CD14-positive monocyte (primary cell): ENCODE measurements around the gene LAMC3. TPM values are rescaled to one million over a fixed set of nuclear protein-coding genes. Genes with fewer than 3 reads are reported as not detected.

Experiments used
- DNase-seq, 3 donors: peaks; one replicate each; pipeline ENCODE4 v3.0.0-alpha.2; 2011 to 2022
- H2AFZ ChIP-seq: 2 replicates; pipeline ENCODE4 v1.6.0; 2012; ENCODE audit warnings: mild to moderate bottlenecking, low read depth, low read length, inconsistent platforms; ENCODE audit not compliant: insufficient read depth, poor library complexity, severe bottlenecking
- H3K27ac ChIP-seq, 2 donors: 1 replicate in 1 of 2; 2 replicates in 1 of 2; pipeline ENCODE4 v1.5.1; 2012 to 2013; ENCODE audit warnings: low read length in 2 of 2, control low read depth in 1 of 2, inconsistent platforms in 1 of 2, low read depth in 1 of 2, mild to moderate bottlenecking in 1 of 2
- H3K27me3 ChIP-seq, 2 donors: one replicate each; pipeline versions ENCODE4 v1.6.0 to v1.6.1; 2011 to 2013; ENCODE audit warnings: low read length in 2 of 2; ENCODE audit not compliant: control insufficient read depth in 2 of 2, insufficient read depth in 2 of 2
- H3K36me3 ChIP-seq, 2 donors: replicated peaks in 1 of 2; 1 replicate in 1 of 2; 2 replicates in 1 of 2; pipeline versions ENCODE4 v1.5.1 to v1.6.1; 2012 to 2013; ENCODE audit warnings: low read length in 2 of 2, control low read depth in 1 of 2, inconsistent platforms in 1 of 2, mild to moderate bottlenecking in 1 of 2; ENCODE audit not compliant: insufficient read depth in 2 of 2, control insufficient read depth in 1 of 2
- H3K4me1 ChIP-seq, 2 donors: 1 replicate in 1 of 2; 2 replicates in 1 of 2; pipeline versions ENCODE4 v1.5.1 to v1.6.1; 2012 to 2013; ENCODE audit warnings: low read length in 2 of 2, control low read depth in 1 of 2, inconsistent platforms in 1 of 2, mild to moderate bottlenecking in 1 of 2, moderate library complexity in 1 of 2; ENCODE audit not compliant: insufficient read depth in 2 of 2, control insufficient read depth in 1 of 2
- H3K4me2 ChIP-seq: replicated peaks from 2 replicates; pipeline ENCODE3; 2012; ENCODE audit warnings: low read length, moderate library complexity, mild to moderate bottlenecking; ENCODE audit not compliant: poor library complexity, severe bottlenecking; ENCODE audit errors: extremely low read depth
- H3K4me3 ChIP-seq, 3 experiments: fragments of 200-600 bp in 1 of 3; sonication (generic) in 1 of 3; replicated peaks in 1 of 3; 1 replicate in 2 of 3; 2 replicates in 1 of 3; pipeline ENCODE4 v1.5.1; 2011 to 2013; ENCODE audit warnings: low read length in 3 of 3, mild to moderate bottlenecking in 3 of 3, control low read depth in 2 of 3, low read depth in 2 of 3, inconsistent platforms in 1 of 3, moderate library complexity in 1 of 3
- H3K79me2 ChIP-seq: 2 replicates; pipeline ENCODE4 v1.6.0; 2012; ENCODE audit warnings: mild to moderate bottlenecking, control low read depth, inconsistent platforms, low read length, moderate library complexity; ENCODE audit not compliant: insufficient read depth
- H3K9ac ChIP-seq: 2 replicates; pipeline ENCODE4 v1.6.0; 2017; ENCODE audit warnings: low read length, mild to moderate bottlenecking; ENCODE audit not compliant: insufficient read depth, poor library complexity, severe bottlenecking
- H3K9me3 ChIP-seq, 2 donors: replicated peaks in 1 of 2; 1 replicate in 1 of 2; 2 replicates in 1 of 2; pipeline versions ENCODE4 v1.5.1 to v1.6.1; 2012 to 2013; ENCODE audit warnings: low read length in 2 of 2, control low read depth in 1 of 2; ENCODE audit not compliant: control insufficient read depth in 1 of 2, insufficient read depth in 1 of 2
- H4K20me1 ChIP-seq: 2 replicates; pipeline ENCODE4 v1.6.0; 2012; ENCODE audit warnings: mild to moderate bottlenecking, low read length, control low read depth, moderate library complexity; ENCODE audit not compliant: insufficient read depth
- H3K27ac Mint-ChIP-seq, 7 donors: one replicate each; pipeline ENCODE4 v1.8.0; 2020; ENCODE audit warnings: mild to moderate bottlenecking in 7 of 7, mixed read lengths in 7 of 7, moderate library complexity in 6 of 7, inconsistent platforms in 2 of 7
- H3K27me3 Mint-ChIP-seq, 3 donors: one replicate each; pipeline ENCODE4 v1.8.0; 2021 to 2022; ENCODE audit warnings: low read depth in 3 of 3, mild to moderate bottlenecking in 3 of 3, mixed read lengths in 3 of 3, moderate library complexity in 3 of 3, inconsistent platforms in 1 of 3
- H3K36me3 Mint-ChIP-seq, 2 donors: one replicate each; pipeline ENCODE4 v1.8.0; 2020; ENCODE audit warnings: mixed read lengths in 2 of 2, inconsistent platforms in 1 of 2, mild to moderate bottlenecking in 1 of 2
- H3K4me1 Mint-ChIP-seq: one replicate; pipeline ENCODE4 v1.8.0; 2020; ENCODE audit warnings: mild to moderate bottlenecking, mixed read lengths
- H3K4me3 Mint-ChIP-seq, 2 donors: one replicate each; pipeline ENCODE4 v1.8.0; 2020; ENCODE audit warnings: mild to moderate bottlenecking in 2 of 2, mixed read lengths in 2 of 2, moderate library complexity in 1 of 2
- H3K9me3 Mint-ChIP-seq, 7 donors: one replicate each; pipeline ENCODE4 v1.8.0; 2020 to 2022; ENCODE audit warnings: mixed read lengths in 7 of 7, mild to moderate bottlenecking in 6 of 7, moderate library complexity in 6 of 7, inconsistent platforms in 2 of 7
- CTCF ChIP-seq: fragments of 200-600 bp; IDR thresholded peaks from one replicate; pipeline ENCODE4 v1.8.0; 2022; ENCODE audit warnings: antibody characterized with exemption, mild to moderate bottlenecking
- WGBS: methylation state at CpG from one replicate; pipeline ENCODE4 v1.1.5; 2013; ENCODE audit warnings: missing lambda C conversion rate; ENCODE audit not compliant: insufficient coverage; 5-methylcytosine and 5-hydroxymethylcytosine counted together
- intact Hi-C, 2 donors: fragments of 100-400 bp; cut with micrococcal nuclease; formaldehyde crosslinking; loops; one replicate each; pipeline versions ENCODE4 v1.15.0 to v1.15.1; 2023
- polyA plus RNA-seq, 3 donors: library from polyadenylated mRNA; depleted of rRNA in 1 of 3; unstranded in 2 of 3; stranded (reverse) in 1 of 3; fragments of 300-500 nt in 2 of 3; fragments of >200 nt in 1 of 3; fragmentation: Illumina TruSeq in 2 of 3; gene quantifications; 1 replicate in 2 of 3; 2 replicates in 1 of 3; pipeline ENCODE4 v1.2.3, GENCODE V29; 2012 to 2021

The LAMC3 gene
- polyA plus RNA-seq, 3 donors: 0.19 TPM; not detected in 2

GRCh38 chr9:131051592-131052517, 42.9 kb downstream of the LAMC3 start:
- WGBS: 91% methylated on average over 15 of the region's 25 CpGs
- Mint-ChIP-seq H3K9me3 (peaks cover 0 to 3% (median 0%) of the 10 kb centered on the region in 7 donors), H3K36me3 (no peaks in the 10 kb centered on the region), H3K27ac (peak overlapping the region in 1 of 7 donors; percentile 41), H3K4me1 (peaks cover 1% of the 10 kb centered on the region), H3K4me3 (no peak overlapping the region), H3K27me3 (peaks cover 0 to 5% (median 1%) of the 10 kb centered on the region in 3 donors)
- H2AFZ ChIP-seq: no peak overlapping the region
- H3K36me3 ChIP-seq: no peaks in the 10 kb centered on the region
- H3K4me3 ChIP-seq: no peak overlapping the region
- peaks cover 0 to under 1% of the 10 kb centered on the region in 2 donors for H3K4me1 ChIP-seq
- no peak for TF ChIP-seq CTCF
- no peak overlapping the region for H3K27ac ChIP-seq
- H3K79me2 ChIP-seq: no peaks in the 10 kb centered on the region
- intact Hi-C loops: no loop called here
- no peaks in the 10 kb centered on the region for H3K9me3 ChIP-seq
- no peak overlapping the region for H3K4me2 ChIP-seq
- no peaks in the 10 kb centered on the region for H3K27me3 ChIP-seq
- no peak for DNase-seq
- H4K20me1 ChIP-seq: no peaks in the 10 kb centered on the region
- no peak overlapping the region for H3K9ac ChIP-seq

GRCh38 chr9:131053896-131054295, 44.9 kb downstream of the LAMC3 start:
- TF ChIP-seq CTCF: no peak
- no peak overlapping the region for H3K27ac ChIP-seq
- no peak overlapping the region for H3K4me3 ChIP-seq
- no peak overlapping the region for H3K9ac ChIP-seq
- intact Hi-C loops: no loop called here
- H3K4me1 ChIP-seq: no peaks in the 10 kb centered on the region
- no peaks in the 10 kb centered on the region for H3K79me2 ChIP-seq
- Mint-ChIP-seq H3K9me3 (peaks cover 0 to 2% (median 0%) of the 10 kb centered on the region in 7 donors), H3K36me3 (no peaks in the 10 kb centered on the region), H3K4me3 (no peak overlapping the region), H3K27me3 (peaks cover 0 to 2% (median 1%) of the 10 kb centered on the region in 3 donors), H3K27ac (no peak overlapping the region), H3K4me1 (no peaks in the 10 kb centered on the region)
- H3K27me3 ChIP-seq: no peaks in the 10 kb centered on the region
- no peak for DNase-seq
- H3K36me3 ChIP-seq: no peaks in the 10 kb centered on the region
- H3K9me3 ChIP-seq: no peaks in the 10 kb centered on the region
- H2AFZ ChIP-seq: no peak overlapping the region
- no peak overlapping the region for H3K4me2 ChIP-seq
- no CpG with 5 or more reads among the region's 3 CpGs for WGBS
- H4K20me1 ChIP-seq: no peaks in the 10 kb centered on the region
